Tibial nerve (tissue), 4 donors: ENCODE measurements around the gene DTX4.

Experiments
- CTCF ChIP-seq, 5 experiments: fragments of 200-600 bp in 3 of 5; fragments of 450-650 bp in 2 of 5; sonication (generic) in 3 of 5; IDR thresholded peaks; one replicate each; pipeline ENCODE4 v1.5.1; 2016 to 2019; ENCODE audit warnings: antibody characterized with exemption in 5 of 5, mild to moderate bottlenecking in 3 of 5, moderate library complexity in 2 of 5
- EP300 ChIP-seq, 2 donors: sonication (generic); formaldehyde crosslinking; IDR thresholded peaks; one replicate each; pipeline ENCODE4 v1.6.1; 2017; ENCODE audit warnings: antibody characterized with exemption in 2 of 2, mild to moderate bottlenecking in 1 of 2
- POLR2A ChIP-seq, 2 donors: fragments of 450-650 bp; IDR thresholded peaks; one replicate each; pipeline ENCODE4 v1.6.1; 2017; ENCODE audit warnings: antibody characterized with exemption in 2 of 2, mild to moderate bottlenecking in 2 of 2, moderate library complexity in 2 of 2

GRCh38 chr11:59187035-59187434 lies 15.1 kb downstream of the DTX4 start:
- TF ChIP-seq CTCF (IDR thresholded peaks at IDR 0.05), result no peak
- TF ChIP-seq POLR2A (IDR thresholded peaks at IDR 0.05), result no peak
- TF ChIP-seq EP300 (IDR thresholded peaks at IDR 0.05), result no peak
